ENCODE measurements around the gene TRHDE.

TRHDE gene

GRCh38 chr12:72281126-72281525 is 9.0 kb downstream of the TRHDE start:
- TF ChIP-seq EZH2phosphoT487 (conservative IDR thresholded peaks at IDR 0.05; ENCODE audit: low read length) (no peak), CTCF (IDR thresholded peaks at IDR 0.05; ENCODE audit: insufficient read depth, low read length, poor library complexity, severe bottlenecking) (no peak)
- Histone ChIP-seq H3K4me3 (ENCODE audit: insufficient read depth, low read length, poor library complexity, severe bottlenecking) (no peak overlapping the region), H3K27ac (ENCODE audit: low read depth, low read length) (no peak overlapping the region), H3K9me3 (ENCODE audit: insufficient read depth, low read length) (no peaks in the 10 kb centered on the region), H3K79me2 (ENCODE audit: insufficient read depth, low read length) (no peaks in the 10 kb centered on the region), H3K36me3 (ENCODE audit: low read length) (no peaks in the 10 kb centered on the region), H4K20me1 (ENCODE audit: low read depth, low read length) (no peaks in the 10 kb centered on the region), H3K27me3 (ENCODE audit: low read length) (no peaks in the 10 kb centered on the region), H3K4me2 (ENCODE audit: low read depth, low read length, poor library complexity, severe bottlenecking) (no peak overlapping the region), H3K9me2 (replicated peaks; ENCODE audit: insufficient read depth, low read length) (no peaks in the 10 kb centered on the region), H2AFZ (ENCODE audit: low read depth, low read length, severe bottlenecking) (no peak overlapping the region), H3K9ac (ENCODE audit: low read length) (no peak overlapping the region), H3F3A (ENCODE audit: insufficient read depth) (no peaks in the 10 kb centered on the region)

GRCh38 chr12:72282721-72283120 is 10.6 kb downstream of the TRHDE start:
- no peaks in the 10 kb centered on the region for H3K9me3 ChIP-seq (ENCODE audit: insufficient read depth, low read length)
- H4K20me1 ChIP-seq (ENCODE audit: low read depth, low read length) = no peaks in the 10 kb centered on the region
- H3K9me2 ChIP-seq (replicated peaks; ENCODE audit: insufficient read depth, low read length) = no peaks in the 10 kb centered on the region
- H3K27me3 ChIP-seq (ENCODE audit: low read length) = no peaks in the 10 kb centered on the region
- H3F3A ChIP-seq (ENCODE audit: insufficient read depth) = no peaks in the 10 kb centered on the region
- TF ChIP-seq CTCF (IDR thresholded peaks at IDR 0.05; ENCODE audit: insufficient read depth, low read length, poor library complexity, severe bottlenecking) (no peak), EZH2phosphoT487 (conservative IDR thresholded peaks at IDR 0.05; ENCODE audit: low read length) (no peak)
- no peak overlapping the region for H3K9ac ChIP-seq (ENCODE audit: low read length)
- no peak overlapping the region for H3K4me2 ChIP-seq (ENCODE audit: low read depth, low read length, poor library complexity, severe bottlenecking)
- no peak overlapping the region for H3K4me3 ChIP-seq (ENCODE audit: insufficient read depth, low read length, poor library complexity, severe bottlenecking)
- H3K27ac ChIP-seq (ENCODE audit: low read depth, low read length) = no peak overlapping the region
- H3K36me3 ChIP-seq (ENCODE audit: low read length) = no peaks in the 10 kb centered on the region
- H3K79me2 ChIP-seq (ENCODE audit: insufficient read depth, low read length) = no peaks in the 10 kb centered on the region
- no peak overlapping the region for H2AFZ ChIP-seq (ENCODE audit: low read depth, low read length, severe bottlenecking)

- TF ChIP-seq EZH2phosphoT487 (conservative IDR thresholded peaks at IDR 0.05; ENCODE audit: low read length) (no peak), CTCF (IDR thresholded peaks at IDR 0.05; ENCODE audit: insufficient read depth, low read length, poor library complexity, severe bottlenecking) (no peak)
- H3K36me3 ChIP-seq (ENCODE audit: low read length) = no peaks in the 10 kb centered on the region
- no peaks in the 10 kb centered on the region for H3K27me3 ChIP-seq (ENCODE audit: low read length)
Measured at GRCh38 chr12:72285861-72286260, 13.7 kb downstream of the TRHDE start.

More at GRCh38 chr12:72285861-72286260, 13.7 kb downstream of the TRHDE start:
- no peak overlapping the region for H3K27ac ChIP-seq (ENCODE audit: low read depth, low read length)
- H3K9me2 ChIP-seq (replicated peaks; ENCODE audit: insufficient read depth, low read length) = no peaks in the 10 kb centered on the region
- no peaks in the 10 kb centered on the region for H3K9me3 ChIP-seq (ENCODE audit: insufficient read depth, low read length)
- no peaks in the 10 kb centered on the region for H3F3A ChIP-seq (ENCODE audit: insufficient read depth)
- no peaks in the 10 kb centered on the region for H4K20me1 ChIP-seq (ENCODE audit: low read depth, low read length)
- H3K4me3 ChIP-seq (ENCODE audit: insufficient read depth, low read length, poor library complexity, severe bottlenecking) = no peak overlapping the region
- no peaks in the 10 kb centered on the region for H3K79me2 ChIP-seq (ENCODE audit: insufficient read depth, low read length)
- no peak overlapping the region for H3K4me2 ChIP-seq (ENCODE audit: low read depth, low read length, poor library complexity, severe bottlenecking)
- H3K9ac ChIP-seq (ENCODE audit: low read length) = no peak overlapping the region
- H2AFZ ChIP-seq (ENCODE audit: low read depth, low read length, severe bottlenecking) = no peak overlapping the region

All from SU-DHL-6 (cell line).